Measurements from ENCODE around the gene KLHL41.

DNA sequence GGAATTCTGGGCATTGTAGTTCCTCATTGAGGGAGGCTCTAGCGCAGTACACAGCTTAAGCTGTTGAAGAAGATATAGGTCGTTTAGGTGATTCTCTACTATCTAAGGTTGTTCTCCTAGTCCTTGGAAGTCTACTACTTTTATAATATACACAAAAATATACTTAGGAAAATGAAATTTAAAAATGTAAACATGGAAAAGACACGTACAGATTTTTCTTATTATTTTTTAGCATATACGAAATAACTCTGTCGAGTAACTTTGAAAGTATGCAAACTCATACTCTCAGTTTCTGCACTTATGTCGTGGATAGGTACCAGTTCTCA is 64.4 kb downstream of the KLHL41 start:
- TF ChIP-seq CTCF (conservative IDR thresholded peaks at IDR 0.05) = no peak
- TF ChIP-seq ZFX (IDR thresholded peaks at IDR 0.05) = no peak
